Iris pigment epithelial cell (primary cell): ENCODE results near the gene PRR5.

ENCODE experiments used
- DNase-seq: peaks from one replicate; pipeline ENCODE4 v3.0.0-alpha.2; 2011; ENCODE audit warnings: low read depth

PRR5 gene

GRCh38 chr22:44693145-44693544 lies 8.9 kb upstream of the PRR5 start:
- no peak for DNase-seq

GRCh38 chr22:44693756-44694155 lies 8.2 kb upstream of the PRR5 start:
- no peak for DNase-seq

- DNase-seq, result peak; percentile 54
These were observed 4.4 kb upstream of the PRR5 start for GRCh38 chr22:44697423-44698141.

- peak; percentile 50 for DNase-seq
These were observed 3.2 kb upstream of the PRR5 start for GRCh38 chr22:44698531-44699421.

GRCh38 chr22:44700456-44700855 lies 1.5 kb upstream of the PRR5 start:
- no peak for DNase-seq

- no peak for DNase-seq
These were observed 715 bp upstream of the PRR5 start for GRCh38 chr22:44701187-44701790.

GRCh38 chr22:44702479-44703198 lies 635 bp downstream of the PRR5 start:
- DNase-seq, result peak; percentile 39

- no peak for DNase-seq
These were observed 1.4 kb downstream of the PRR5 start for GRCh38 chr22:44703255-44703870.

GRCh38 chr22:44704159-44705021 lies 2.4 kb downstream of the PRR5 start:
- no peak for DNase-seq

GRCh38 chr22:44705022-44705297 lies 3.0 kb downstream of the PRR5 start:
- DNase-seq, result no peak

GRCh38 chr22:44706488-44706887 lies 4.5 kb downstream of the PRR5 start:
- no peak for DNase-seq

GRCh38 chr22:44707178-44707577 lies 5.2 kb downstream of the PRR5 start:
- DNase-seq, result no peak

- peak; percentile 54 for DNase-seq
These were observed 5.7 kb downstream of the PRR5 start for GRCh38 chr22:44707752-44708151.

- DNase-seq, result no peak
These were observed 7.9 kb downstream of the PRR5 start for GRCh38 chr22:44709881-44710392.

- no peak for DNase-seq
These were observed 8.7 kb downstream of the PRR5 start for GRCh38 chr22:44710474-44711240.

- no peak for DNase-seq
These were observed 9.2 kb downstream of the PRR5 start for GRCh38 chr22:44711241-44711560.

- no peak for DNase-seq
These were observed 9.9 kb downstream of the PRR5 start for GRCh38 chr22:44711690-44712555.

- no peak for DNase-seq
These were observed 11.0 kb downstream of the PRR5 start for GRCh38 chr22:44712962-44713361.

- DNase-seq, result no peak
These were observed 12.8 kb downstream of the PRR5 start for GRCh38 chr22:44714703-44715350.
